ENCODE data around the gene C4orf46.

DNA sequence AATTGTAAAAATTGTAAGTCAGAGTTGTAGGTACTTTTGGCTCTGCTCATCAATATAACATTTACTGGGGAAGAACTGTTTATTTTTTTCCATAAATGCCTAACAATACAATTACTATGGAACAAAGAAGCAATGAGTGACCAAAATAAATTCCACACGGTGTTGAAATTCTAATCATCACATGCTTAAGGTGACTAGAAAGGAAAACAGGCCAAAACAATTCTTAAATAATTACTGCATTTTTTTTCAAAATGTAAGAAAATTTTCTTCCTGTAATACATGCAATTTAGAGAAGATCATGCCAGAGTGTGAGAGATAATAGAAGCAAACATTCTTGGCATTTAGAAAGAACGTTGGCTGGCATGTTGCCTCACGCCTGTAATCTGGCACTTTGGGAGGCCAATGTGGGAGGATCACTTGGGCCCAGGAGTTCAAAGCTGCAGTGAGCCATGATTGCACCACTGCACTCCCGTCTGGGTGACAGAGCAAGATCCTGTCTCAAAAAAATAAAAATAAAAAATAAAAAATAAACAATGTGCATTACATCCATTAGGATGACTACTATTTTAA, 22.5 kb downstream of the C4orf46 start:
- TF ChIP-seq ZNF274 (IDR thresholded peaks at IDR 0.05; ENCODE audit: low read depth, low read length) = no peak
- no peak for TF ChIP-seq YY1 (IDR thresholded peaks at IDR 0.05; ENCODE audit: insufficient read depth, insufficient read length)
